ENCODE results near the gene GLT6D1. TPM values are rescaled to one million over a fixed set of nuclear protein-coding genes. Genes with fewer than 3 reads are reported as not detected.

The GLT6D1 gene
- total RNA-seq, 4 donors from 2014 or later = not detected

DNA sequence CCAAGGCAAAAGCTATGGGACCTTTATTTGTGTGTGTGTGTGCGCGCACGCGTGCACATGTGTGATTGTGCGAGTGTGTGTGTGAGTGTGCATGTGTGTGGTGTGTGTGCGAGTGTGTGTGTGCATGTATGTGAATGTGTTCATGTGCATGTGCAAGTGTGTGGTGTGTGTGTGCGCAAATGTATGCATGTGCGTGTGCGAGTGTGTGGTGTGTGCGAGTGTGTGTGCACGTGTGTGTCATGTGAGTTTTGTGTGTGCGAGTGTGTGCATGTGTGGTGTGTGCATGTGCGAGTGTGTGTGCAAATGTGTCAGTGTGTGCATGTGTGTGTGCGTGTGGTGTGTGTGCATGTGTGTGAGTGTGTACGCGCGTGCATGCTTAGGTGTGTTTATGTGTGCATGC lies 11.1 kb upstream of the GLT6D1 start:
- Histone ChIP-seq H3K27me3 (peaks cover 12% of the 10 kb centered on the region), H3K36me3 (no peaks in the 10 kb centered on the region), H3K4me1 (no peaks in the 10 kb centered on the region), H3K27ac (no peak overlapping the region), H3K9me3 (peaks cover 25% of the 10 kb centered on the region), H3K4me3 (no peak overlapping the region)
- no peak for DNase-seq (ENCODE audit: low spot score in 2 of 2)
- WGBS = 98% methylated on average over 17 of the region's 17 CpGs
- TF ChIP-seq POLR2AphosphoS5 (IDR thresholded peaks at IDR 0.05) (no peak), POLR2A (IDR thresholded peaks at IDR 0.05) (no peak), EP300 (IDR thresholded peaks at IDR 0.05) (no peak)
- TF ChIP-seq, protein P1, sequence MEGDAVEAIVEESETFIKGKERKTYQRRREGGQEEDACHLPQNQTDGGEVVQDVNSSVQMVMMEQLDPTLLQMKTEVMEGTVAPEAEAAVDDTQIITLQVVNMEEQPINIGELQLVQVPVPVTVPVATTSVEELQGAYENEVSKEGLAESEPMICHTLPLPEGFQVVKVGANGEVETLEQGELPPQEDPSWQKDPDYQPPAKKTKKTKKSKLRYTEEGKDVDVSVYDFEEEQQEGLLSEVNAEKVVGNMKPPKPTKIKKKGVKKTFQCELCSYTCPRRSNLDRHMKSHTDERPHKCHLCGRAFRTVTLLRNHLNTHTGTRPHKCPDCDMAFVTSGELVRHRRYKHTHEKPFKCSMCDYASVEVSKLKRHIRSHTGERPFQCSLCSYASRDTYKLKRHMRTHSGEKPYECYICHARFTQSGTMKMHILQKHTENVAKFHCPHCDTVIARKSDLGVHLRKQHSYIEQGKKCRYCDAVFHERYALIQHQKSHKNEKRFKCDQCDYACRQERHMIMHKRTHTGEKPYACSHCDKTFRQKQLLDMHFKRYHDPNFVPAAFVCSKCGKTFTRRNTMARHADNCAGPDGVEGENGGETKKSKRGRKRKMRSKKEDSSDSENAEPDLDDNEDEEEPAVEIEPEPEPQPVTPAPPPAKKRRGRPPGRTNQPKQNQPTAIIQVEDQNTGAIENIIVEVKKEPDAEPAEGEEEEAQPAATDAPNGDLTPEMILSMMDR (IDR thresholded peaks at IDR 0.05) = no peak

DNA sequence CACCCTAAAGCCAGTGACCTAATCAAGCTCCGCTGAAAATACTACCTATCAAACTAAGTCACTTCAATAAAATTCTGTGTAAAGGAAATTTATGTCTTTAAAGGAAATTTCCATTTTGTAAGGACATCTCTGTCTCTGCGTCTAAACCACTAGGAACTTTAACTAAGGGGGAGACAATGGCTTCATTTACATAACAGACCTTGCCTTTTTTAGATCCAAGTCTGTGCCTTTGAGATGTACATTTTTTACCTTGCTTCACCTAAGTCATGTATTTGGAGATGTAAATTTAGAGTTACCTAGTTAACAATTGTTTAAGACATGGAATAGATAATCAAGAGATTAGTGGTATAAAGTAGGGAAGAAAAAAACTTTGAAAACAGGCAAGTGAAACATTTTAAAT lies 10.2 kb upstream of the GLT6D1 start:
- no peaks in the 10 kb centered on the region for H3K4me1 ChIP-seq
- TF ChIP-seq POLR2AphosphoS5 (IDR thresholded peaks at IDR 0.05) (no peak), POLR2A (IDR thresholded peaks at IDR 0.05) (no peak), EP300 (IDR thresholded peaks at IDR 0.05) (no peak)
- TF ChIP-seq, protein P1 (IDR thresholded peaks at IDR 0.05) = no peak
- H3K4me3 ChIP-seq = no peak overlapping the region
- H3K27me3 ChIP-seq = peaks cover 7% of the 10 kb centered on the region
- DNase-seq (ENCODE audit: low spot score in 2 of 2) = no peak
- peaks cover 30% of the 10 kb centered on the region for H3K9me3 ChIP-seq
- no peak overlapping the region for H3K27ac ChIP-seq
- H3K36me3 ChIP-seq = no peaks in the 10 kb centered on the region
- WGBS = 72% methylated on average over 2 of the region's 2 CpGs

DNA sequence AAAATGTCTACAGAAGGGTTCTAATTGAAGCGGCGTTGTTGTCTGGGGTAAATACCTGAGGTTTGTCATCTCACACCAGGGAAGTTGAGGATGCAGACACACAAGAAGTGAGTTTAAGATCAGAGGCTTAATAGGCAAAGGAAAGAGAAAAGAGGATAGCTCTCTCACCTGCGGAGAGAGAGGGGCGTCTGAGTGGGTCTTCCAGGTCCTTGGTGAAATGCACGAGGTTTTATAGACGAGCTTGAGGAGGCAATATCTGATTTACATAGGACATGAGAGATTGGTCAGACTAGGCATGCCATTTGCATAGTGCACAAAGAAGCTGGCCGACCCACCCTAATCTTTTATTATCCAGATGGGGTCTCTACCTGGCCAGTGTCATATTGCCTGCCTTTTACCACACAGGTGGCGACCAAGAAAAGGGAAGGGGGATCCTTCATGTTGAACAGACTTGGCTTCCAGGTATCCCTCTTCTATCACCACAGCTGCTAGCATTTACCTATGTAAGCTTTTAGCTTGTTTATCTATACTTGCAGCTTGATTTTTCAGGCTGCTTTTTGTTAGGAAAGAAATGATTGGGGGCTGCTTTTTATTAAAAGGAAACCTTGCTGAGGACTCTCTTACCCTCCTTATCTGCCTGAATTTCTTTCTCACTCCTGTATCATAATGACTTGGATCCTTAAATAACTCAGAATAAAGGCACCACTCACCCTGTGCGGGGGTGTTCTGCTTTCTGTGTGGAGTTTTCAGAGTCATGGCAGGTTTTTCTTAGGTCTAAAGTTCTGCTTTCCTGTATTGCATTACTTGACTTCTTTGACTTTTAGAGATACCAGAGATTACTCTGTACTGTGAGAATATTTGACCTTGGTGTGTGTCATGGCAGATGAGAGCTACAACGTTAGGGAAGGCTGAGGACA lies 9.4 kb upstream of the GLT6D1 start:
- no peaks in the 10 kb centered on the region for H3K4me1 ChIP-seq
- no peak overlapping the region for H3K27ac ChIP-seq
- WGBS = 81% methylated on average over 10 of the region's 10 CpGs
- no peak overlapping the region for H3K4me3 ChIP-seq
- TF ChIP-seq EP300 (IDR thresholded peaks at IDR 0.05) (no peak), POLR2AphosphoS5 (IDR thresholded peaks at IDR 0.05) (no peak), POLR2A (IDR thresholded peaks at IDR 0.05) (no peak)
- TF ChIP-seq, protein P1 (IDR thresholded peaks at IDR 0.05) = no peak
- DNase-seq (ENCODE audit: low spot score in 2 of 2) = no peak
- peaks cover 33% of the 10 kb centered on the region for H3K9me3 ChIP-seq
- H3K36me3 ChIP-seq = no peaks in the 10 kb centered on the region
- H3K27me3 ChIP-seq = no peaks in the 10 kb centered on the region

DNA sequence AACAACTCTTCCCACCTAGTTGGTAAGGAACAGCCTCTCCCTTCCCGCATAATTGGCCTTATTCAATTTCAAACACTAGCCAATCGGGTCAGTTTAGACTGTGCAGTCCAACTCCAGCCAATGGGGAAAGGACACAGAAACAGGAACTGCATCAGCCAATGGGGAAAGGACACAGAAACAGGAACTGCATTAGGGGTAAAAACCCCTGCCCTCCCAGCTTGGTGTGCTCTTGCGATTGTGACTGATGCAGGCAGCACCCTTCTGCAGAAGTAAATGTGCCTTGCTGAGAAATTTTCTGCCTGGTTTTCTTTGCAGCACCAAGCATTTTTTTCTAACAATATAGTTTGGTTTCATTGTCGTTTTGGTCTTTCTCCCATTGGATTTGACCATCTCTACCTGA lies 8.5 kb upstream of the GLT6D1 start:
- H3K27ac ChIP-seq = no peak overlapping the region
- no peaks in the 10 kb centered on the region for H3K36me3 ChIP-seq
- H3K9me3 ChIP-seq = peaks cover 33% of the 10 kb centered on the region
- no peak for DNase-seq (ENCODE audit: low spot score in 2 of 2)
- TF ChIP-seq EP300 (IDR thresholded peaks at IDR 0.05) (no peak), POLR2AphosphoS5 (IDR thresholded peaks at IDR 0.05) (no peak), POLR2A (IDR thresholded peaks at IDR 0.05) (no peak)
- TF ChIP-seq, protein P1 (IDR thresholded peaks at IDR 0.05) = no peak
- H3K4me3 ChIP-seq = no peak overlapping the region
- H3K27me3 ChIP-seq = no peaks in the 10 kb centered on the region
- no peaks in the 10 kb centered on the region for H3K4me1 ChIP-seq
- 89% methylated on average over 4 of the region's 4 CpGs for WGBS

DNA sequence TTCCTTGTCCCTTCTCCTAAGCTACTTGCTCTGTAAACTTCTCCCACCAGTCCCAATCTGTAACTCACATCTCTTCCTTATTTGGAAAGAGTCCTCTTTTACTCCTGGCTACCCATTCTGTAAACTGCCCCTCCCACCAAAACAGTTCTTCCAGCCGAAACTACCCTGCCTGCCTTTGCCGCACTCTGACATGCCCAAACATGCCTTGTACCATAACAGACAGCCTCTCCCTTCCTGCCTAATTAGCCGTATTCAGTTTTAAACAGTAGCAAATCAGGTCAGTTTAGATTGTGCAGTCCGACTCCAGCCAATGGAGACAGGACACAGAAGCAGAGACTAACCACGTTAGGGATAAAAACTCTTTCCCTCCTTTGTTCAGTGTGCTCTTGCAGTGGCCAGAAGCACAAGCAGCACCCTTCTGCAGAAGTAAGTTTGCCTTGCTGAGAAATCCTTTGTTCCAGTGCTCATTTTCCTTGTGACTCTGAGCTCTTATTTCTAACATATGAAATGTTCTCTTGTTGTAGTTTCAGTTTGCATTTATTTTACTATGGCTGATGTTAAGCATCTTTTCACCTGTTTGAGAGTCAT lies 5.4 kb upstream of the GLT6D1 start:
- H3K27ac ChIP-seq = no peak overlapping the region
- H3K9me3 ChIP-seq = peaks cover 33% of the 10 kb centered on the region
- no peaks in the 10 kb centered on the region for H3K4me1 ChIP-seq
- whole genome bisulfite sequencing = 64% methylated on average over 5 of the region's 5 CpGs
- TF ChIP-seq, protein P1 (IDR thresholded peaks at IDR 0.05) = no peak
- TF ChIP-seq POLR2AphosphoS5 (IDR thresholded peaks at IDR 0.05) (no peak), EP300 (IDR thresholded peaks at IDR 0.05) (no peak), POLR2A (IDR thresholded peaks at IDR 0.05) (no peak)
- H3K4me3 ChIP-seq = no peak overlapping the region
- H3K27me3 ChIP-seq = peaks cover 4% of the 10 kb centered on the region
- no peaks in the 10 kb centered on the region for H3K36me3 ChIP-seq
- DNase-seq (ENCODE audit: low spot score in 2 of 2) = no peak

All from suprapubic skin (tissue), 4 donors.